Measurements from ENCODE around the gene KCNT2. TPM values are rescaled to one million over a fixed set of nuclear protein-coding genes. Genes with fewer than 3 reads are reported as not detected.

KCNT2 gene
- total and polyA plus RNA-seq, 2 of the 8 experiments (the other 6 are each of a cell fraction or from before 2014, with no cell fraction given) = 2.3 to 10.2 TPM

GRCh38 chr1:196306421-196306820 lies 301.8 kb downstream of the KCNT2 start (continued):
- TF ChIP-seq CHD7 (IDR thresholded peaks at IDR 0.05; ENCODE audit: insufficient replicate concordance, low read length) = peak; percentile 81
- peak; percentile 88 for TF ChIP-seq TEAD4 (IDR thresholded peaks at IDR 0.05; ENCODE audit: low read depth, low read length)
- no peak for TF ChIP-seq POLR2AphosphoS5 (IDR thresholded peaks at IDR 0.05; ENCODE audit: low read depth, low read length)
- peak in 1 of 2 experiments; percentile 33; a peak in 1 of 3 replicates for TF ChIP-seq EP300 (IDR thresholded peaks at IDR 0.05; ENCODE audit: borderline replicate concordance in 1 of 2, low read depth in 2 of 2, low read length in 2 of 2)
- no peak for TF ChIP-seq BRCA1 (IDR thresholded peaks at IDR 0.05; ENCODE audit: low read depth, low read length)
- no peak for TF ChIP-seq USF2 (IDR thresholded peaks at IDR 0.05; ENCODE audit: low read length)
- no peak for TF ChIP-seq BCL11A (IDR thresholded peaks at IDR 0.05; ENCODE audit: low read depth in 2 of 2, low read length in 2 of 2)
- peak in 1 of 2 experiments; percentile 49; a peak in 1 of 4 replicates for TF ChIP-seq HDAC2 (IDR thresholded peaks at IDR 0.05; ENCODE audit: borderline replicate concordance in 1 of 2, low read depth in 2 of 2, low read length in 2 of 2)
- peak; percentile 72; the same call in 1 of the 2 replicates for TF ChIP-seq TCF12 (IDR thresholded peaks at IDR 0.05; ENCODE audit: low read depth, low read length)
- no peak for TF ChIP-seq CBX5 (IDR thresholded peaks at IDR 0.05; ENCODE audit: low read depth, low read length)

All from H1 (cell line).